ENCODE data around the gene GNPDA1.
"Not testable (repeated sequence)": the region's sequence is repeated elsewhere in the genome, so short reads cannot be mapped to it uniquely, and the experiment has no call there.

GNPDA1 gene

DNA sequence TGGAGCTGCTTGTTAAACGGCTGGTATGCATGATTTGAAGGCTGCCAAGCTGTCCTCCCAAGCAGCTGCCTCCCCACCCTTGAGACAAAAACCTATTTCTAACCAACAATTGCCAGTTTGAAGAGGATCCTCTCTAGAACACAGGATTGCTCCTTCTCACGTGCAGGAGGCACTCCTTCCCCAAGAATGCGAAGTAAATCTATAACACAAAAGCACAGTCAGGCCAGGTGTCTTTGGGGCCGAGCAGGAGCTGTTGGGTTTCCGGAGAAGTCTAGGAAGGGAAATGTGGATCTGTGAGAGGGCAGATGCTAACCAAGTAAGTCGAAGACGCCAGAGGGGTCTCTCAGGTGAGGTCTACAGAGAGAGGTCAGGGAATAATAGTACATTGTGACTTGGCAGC is 35.4 kb upstream of the GNPDA1 start:
- TF ChIP-seq, protein P1, sequence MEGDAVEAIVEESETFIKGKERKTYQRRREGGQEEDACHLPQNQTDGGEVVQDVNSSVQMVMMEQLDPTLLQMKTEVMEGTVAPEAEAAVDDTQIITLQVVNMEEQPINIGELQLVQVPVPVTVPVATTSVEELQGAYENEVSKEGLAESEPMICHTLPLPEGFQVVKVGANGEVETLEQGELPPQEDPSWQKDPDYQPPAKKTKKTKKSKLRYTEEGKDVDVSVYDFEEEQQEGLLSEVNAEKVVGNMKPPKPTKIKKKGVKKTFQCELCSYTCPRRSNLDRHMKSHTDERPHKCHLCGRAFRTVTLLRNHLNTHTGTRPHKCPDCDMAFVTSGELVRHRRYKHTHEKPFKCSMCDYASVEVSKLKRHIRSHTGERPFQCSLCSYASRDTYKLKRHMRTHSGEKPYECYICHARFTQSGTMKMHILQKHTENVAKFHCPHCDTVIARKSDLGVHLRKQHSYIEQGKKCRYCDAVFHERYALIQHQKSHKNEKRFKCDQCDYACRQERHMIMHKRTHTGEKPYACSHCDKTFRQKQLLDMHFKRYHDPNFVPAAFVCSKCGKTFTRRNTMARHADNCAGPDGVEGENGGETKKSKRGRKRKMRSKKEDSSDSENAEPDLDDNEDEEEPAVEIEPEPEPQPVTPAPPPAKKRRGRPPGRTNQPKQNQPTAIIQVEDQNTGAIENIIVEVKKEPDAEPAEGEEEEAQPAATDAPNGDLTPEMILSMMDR (conservative IDR thresholded peaks at IDR 0.05) = no peak
- no peak for TF ChIP-seq ZFX (IDR thresholded peaks at IDR 0.05)
- no peak overlapping the region for H3K27ac ChIP-seq

DNA sequence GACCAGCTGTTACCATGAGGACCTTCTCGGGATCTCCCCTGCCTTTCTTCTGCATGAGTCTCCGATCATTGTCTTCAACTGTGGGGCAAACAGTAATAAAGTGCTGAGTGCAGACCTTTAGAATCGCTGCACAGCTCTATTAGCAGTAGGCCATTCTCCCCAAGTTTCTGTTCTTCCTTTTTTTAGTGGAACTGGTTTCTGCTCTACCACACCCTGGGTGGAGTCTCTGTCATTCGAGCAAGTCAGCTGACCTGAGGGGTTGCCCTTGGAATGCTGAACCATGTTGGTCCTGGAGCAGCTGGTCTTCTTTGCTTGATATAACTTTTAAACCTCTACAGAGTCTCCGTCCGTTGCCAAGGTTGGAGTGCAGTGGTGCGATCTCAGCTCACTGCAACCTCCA is 33.4 kb upstream of the GNPDA1 start:
- no peak overlapping the region for H3K27ac ChIP-seq
- TF ChIP-seq ZFX (IDR thresholded peaks at IDR 0.05) = no peak
- TF ChIP-seq, protein P1 (conservative IDR thresholded peaks at IDR 0.05) = no peak

DNA sequence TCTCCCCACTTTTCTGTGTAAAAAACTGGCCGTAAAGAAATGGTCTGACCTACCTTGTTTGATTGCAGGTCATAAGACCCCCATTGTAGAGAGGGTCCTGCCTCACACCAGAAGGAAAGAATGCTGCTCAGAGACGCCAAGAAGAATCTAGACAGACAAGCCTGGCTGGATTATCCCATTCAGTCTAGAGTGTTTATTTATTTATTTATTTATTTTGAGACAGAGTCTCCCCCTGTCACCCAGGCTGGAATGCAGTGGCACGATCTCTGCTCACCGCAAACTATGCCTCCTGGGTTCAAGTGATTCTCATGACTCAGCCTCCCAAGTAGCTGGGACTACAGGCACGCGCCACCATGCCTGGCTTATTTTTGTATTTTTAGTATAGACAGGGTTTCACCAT is 28.1 kb upstream of the GNPDA1 start:
- not testable (repeated sequence) for H3K27ac ChIP-seq

DNA sequence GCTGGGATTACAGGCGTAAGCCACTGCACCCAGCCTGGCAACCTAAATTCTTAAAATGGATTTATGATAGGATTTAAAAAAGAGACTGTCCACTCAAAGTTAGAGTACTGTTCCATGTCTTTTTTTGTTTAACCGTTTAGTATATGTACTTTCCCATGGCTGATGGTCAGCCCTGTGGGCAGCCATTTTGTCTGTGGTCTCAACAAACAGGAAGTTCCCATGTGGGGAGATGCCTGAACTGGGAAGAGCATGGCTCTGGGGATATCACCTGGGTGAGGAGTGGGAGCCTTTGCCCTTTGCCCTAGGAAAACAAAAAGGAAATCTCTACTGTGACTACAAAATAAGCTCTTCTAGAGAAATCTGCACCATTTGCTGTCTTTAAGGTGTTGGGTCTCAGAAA is 27.5 kb upstream of the GNPDA1 start:
- H3K27ac ChIP-seq = no peak overlapping the region
- TF ChIP-seq ZFX (IDR thresholded peaks at IDR 0.05) = no peak
- TF ChIP-seq, protein P1 (conservative IDR thresholded peaks at IDR 0.05) = no peak

DNA sequence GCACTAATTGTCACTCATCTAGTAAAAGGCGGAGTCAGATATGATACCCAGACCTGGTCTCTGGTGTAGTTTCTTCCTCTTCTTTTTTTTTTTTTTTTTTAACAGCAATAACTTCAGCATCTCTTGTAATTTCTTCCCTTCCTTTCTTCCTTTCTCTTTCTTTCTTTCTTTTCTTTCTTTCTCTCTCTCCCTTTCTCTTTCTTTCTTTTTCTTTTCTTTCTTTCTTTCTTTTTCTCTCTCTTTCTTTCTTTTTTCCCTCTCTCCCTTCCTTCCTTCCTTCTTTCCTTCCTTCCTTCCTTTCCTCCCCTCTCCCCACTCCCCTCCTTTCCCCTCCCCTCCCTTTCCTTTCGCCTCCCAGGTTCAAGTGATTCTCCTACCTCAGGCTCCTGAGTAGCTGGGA is 25.9 kb upstream of the GNPDA1 start:
- TF ChIP-seq, protein P1 (conservative IDR thresholded peaks at IDR 0.05) = no peak
- TF ChIP-seq ZFX (IDR thresholded peaks at IDR 0.05) = no peak
- no peak overlapping the region for H3K27ac ChIP-seq

DNA sequence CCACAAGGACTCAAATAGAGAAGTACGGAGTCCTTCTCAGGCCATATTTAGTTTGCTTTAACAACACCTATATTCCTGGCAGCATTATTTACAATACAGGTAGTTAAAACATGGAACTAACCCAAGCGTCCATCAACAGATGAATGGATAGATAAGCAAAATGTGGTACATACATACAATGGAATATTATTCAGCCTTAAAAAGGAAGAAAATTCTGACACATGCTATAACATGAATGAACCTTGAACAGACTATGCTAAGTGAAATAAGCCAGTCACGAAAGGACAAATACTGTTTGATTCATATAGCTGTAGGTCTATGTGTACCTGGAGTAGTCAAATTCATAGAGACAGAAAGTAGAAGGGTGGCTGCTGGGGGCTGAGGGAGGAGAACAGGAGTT is 24.8 kb upstream of the GNPDA1 start:
- H3K27ac ChIP-seq = not testable (repeated sequence)

DNA sequence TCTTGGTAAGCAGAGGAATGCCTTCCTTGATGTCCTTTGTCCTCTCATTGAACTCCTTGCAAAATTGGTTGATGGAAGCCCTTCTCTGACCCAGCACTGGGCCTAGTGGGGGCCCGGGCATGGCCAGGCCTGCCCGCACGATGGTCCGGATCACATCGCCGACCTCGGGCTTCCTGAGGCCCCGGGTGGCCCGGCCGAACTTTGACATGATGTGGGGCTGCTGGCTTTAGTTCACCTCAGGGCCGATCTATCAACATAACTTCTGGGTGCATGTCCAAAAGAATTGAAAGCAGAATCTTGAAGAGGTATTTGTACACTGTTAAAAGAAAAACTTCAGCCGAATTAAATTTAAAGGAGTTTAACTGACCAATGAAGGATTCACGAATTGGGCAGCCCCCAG is 24.1 kb upstream of the GNPDA1 start:
- no peak overlapping the region for H3K27ac ChIP-seq
- TF ChIP-seq ZFX (IDR thresholded peaks at IDR 0.05) = no peak
- TF ChIP-seq, protein P1 (conservative IDR thresholded peaks at IDR 0.05) = no peak

DNA sequence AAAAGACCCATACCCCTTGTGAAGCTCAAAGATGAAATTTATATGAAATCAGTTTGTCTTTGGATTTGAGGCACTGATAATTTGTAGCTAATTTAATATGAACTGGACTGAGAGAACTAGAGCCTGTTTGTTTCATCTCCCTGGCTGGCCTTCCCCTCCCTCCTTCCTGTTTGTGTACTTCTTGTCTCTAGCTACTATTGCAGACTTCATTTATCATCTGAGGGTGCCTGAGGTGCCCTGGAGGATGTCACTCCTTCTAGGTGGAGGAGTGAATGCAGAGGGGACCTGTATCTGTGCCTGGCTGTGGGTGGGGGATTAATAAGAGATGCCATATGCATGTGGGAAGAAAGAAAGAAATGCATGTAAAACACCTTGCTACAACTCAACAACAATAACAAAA is 22.2 kb upstream of the GNPDA1 start:
- TF ChIP-seq, protein P1 (conservative IDR thresholded peaks at IDR 0.05) = no peak
- TF ChIP-seq ZFX (IDR thresholded peaks at IDR 0.05) = no peak
- H3K27ac ChIP-seq = no peak overlapping the region

DNA sequence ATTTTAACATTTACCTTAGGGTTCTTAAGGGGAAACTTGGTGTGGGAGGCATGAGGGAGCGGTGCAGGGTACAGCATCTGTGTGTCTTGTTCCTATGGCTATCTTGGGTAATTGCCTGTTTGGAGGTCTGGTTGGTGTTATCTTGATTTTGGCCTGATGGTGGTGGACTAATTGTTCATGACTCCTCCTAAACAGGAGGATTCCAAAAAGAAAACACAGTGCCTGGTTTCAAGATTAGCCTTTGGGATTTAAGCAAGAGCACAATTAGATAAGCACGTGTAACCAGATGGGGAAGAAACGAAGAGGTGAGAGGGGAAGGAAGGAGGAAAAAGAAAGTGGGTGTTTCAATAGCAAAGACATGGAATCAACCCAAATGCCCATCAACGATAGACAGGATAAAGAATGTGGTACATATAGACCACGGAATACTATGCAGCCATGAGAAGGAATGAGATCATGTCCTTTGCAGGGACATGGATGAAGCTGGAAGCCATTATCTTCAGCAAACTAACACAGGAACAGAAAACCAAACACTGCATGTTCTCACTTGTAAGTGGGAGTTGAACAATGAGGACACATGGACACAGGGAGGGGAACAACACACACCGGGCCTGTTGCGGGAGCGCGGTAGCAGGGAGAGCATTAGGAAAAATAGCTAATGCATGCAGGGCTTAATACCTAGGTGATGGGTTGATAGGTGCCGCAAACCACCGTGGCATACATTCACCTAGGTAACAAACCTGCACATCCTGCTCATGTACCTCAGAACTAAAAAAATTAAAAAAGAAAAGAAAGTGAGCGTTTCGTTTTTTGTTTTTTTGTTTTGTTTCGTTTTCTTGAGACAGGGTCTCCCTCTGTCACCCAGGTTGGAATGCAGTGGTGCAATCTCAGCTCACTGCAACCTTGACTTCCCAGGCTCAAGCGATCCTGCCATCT is 21.1 kb upstream of the GNPDA1 start:
- not testable (repeated sequence) for H3K27ac ChIP-seq

All from C4-2B (cell line).